Measurements from ENCODE around the gene CENPH. TPM values are rescaled to one million over a fixed set of nuclear protein-coding genes. Genes with fewer than 3 reads are reported as not detected.
A peak's percentile ranks its signal among the peaks of the same experiment; 100 is the strongest.

CENPH gene
- total RNA-seq, 1 experiment from 2014 or later, result 65.7 TPM

DNA sequence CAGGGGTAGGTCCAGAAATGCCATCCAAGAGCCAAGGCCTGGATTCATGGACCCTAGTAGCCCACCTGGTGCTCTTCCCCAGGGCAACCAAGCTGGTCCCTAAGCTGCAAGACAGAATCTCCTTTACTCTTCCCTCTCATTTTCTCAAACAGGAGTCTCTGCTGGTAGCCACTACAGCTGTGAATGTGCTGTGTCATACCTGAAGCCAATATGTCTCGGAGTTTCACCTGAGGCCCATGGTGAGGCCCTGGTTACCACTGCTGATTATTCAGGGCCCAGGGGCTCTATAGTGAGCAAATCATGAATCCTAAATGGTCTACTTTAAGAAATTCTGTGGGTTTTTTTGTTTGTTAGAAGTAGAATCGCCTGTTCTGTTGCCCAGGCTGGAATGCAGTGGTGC is 61.2 kb downstream of the CENPH start:
- no peak for DNase-seq (ENCODE audit: low read depth)

DNA sequence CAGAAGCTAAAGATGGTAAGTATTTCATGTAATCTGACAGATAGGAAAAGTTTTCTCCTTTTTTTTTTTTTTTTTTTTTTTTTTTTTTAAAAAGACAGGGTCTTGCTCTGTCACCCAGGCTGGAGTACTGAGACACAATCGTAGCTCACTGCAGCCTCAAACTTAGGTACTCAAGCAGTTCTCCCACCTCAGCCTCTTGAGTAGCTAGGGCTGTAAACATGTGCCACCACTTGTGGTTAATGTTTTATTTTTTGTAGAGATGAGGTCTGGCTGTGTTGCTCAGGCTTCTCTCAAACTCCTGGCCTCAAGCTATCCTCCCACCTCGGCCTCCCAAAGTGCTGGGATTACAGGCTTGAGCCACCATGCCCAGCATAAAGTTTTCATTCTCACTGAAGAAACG is 63.1 kb downstream of the CENPH start:
- no peak for DNase-seq (ENCODE audit: low read depth)

DNA sequence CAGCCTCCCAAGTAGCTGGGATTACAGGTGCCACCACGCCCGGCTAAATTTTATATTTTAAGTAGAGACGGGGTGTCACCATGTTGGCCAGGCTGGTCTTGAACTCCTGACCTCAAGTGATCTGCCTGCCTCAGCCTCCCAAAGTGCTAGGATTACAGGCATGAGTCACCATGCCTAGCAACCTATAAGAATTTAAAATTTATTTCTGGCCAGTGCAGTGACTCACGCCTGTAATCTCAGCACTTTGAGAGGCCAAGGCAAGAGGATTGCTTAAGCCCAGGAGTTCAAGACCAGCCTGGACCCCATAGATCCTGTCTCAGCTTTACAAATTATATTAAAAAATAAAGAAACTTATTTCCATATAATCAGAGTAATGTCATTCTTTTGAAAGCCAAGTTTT is 66.6 kb downstream of the CENPH start:
- peak; percentile 39 for DNase-seq (ENCODE audit: low read depth)

DNA sequence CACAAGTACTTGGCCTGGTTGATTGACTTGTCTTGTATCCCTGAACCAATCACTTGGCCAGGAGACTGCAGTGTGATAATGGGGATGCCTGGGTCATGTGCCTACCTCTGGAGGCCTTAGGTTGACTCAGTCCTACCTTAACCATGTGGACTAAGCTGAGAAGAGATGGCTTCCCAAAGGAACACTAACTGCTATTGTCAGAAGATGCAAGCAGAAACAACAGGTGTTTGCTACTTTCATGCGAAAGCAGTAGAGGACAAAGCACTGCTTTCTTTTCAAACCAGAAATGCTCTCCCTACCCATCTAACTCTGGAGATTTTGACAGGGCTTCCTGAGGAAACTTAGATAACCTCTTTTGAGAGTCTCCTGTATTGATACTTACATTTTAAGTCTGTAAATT is 68.2 kb downstream of the CENPH start:
- DNase-seq (ENCODE audit: low read depth), result no peak

Other genes starting within 250 kb of the CENPH start
- gene SLC30A5, start 95.6 kb upstream of the CENPH start, total RNA-seq (2014; rRNA removed; shearing (Covaris generic)), result 66.1 and 77.0 TPM in 2 replicates
- gene CCNB1, start 22.4 kb upstream of the CENPH start, total RNA-seq (2014; rRNA removed; shearing (Covaris generic)), result 801 and 1,008 TPM in 2 replicates
- gene CDK7, start 45.3 kb downstream of the CENPH start, total RNA-seq (2014; rRNA removed; shearing (Covaris generic)), result 89.8 and 91.9 TPM in 2 replicates
- gene CCDC125, start 143.2 kb downstream of the CENPH start, total RNA-seq (2014; rRNA removed; shearing (Covaris generic)), result 5.1 and 6.5 TPM in 2 replicates
- 54.7 and 71.3 TPM in 2 replicates for gene AK6, start 179.9 kb downstream of the CENPH start, total RNA-seq (2014; rRNA removed; shearing (Covaris generic))
- 54.4 and 79.9 TPM in 2 replicates for gene TAF9, start 179.9 kb downstream of the CENPH start, total RNA-seq (2014; rRNA removed; shearing (Covaris generic))
- 19.8 and 30.9 TPM in 2 replicates for gene RAD17, start 180.2 kb downstream of the CENPH start, total RNA-seq (2014; rRNA removed; shearing (Covaris generic))
- gene MARVELD2, start 225.5 kb downstream of the CENPH start, total RNA-seq (2014; rRNA removed; shearing (Covaris generic)), result 3.8 and 5.1 TPM in 2 replicates